ENCODE results near the gene CHD5.

DNA sequence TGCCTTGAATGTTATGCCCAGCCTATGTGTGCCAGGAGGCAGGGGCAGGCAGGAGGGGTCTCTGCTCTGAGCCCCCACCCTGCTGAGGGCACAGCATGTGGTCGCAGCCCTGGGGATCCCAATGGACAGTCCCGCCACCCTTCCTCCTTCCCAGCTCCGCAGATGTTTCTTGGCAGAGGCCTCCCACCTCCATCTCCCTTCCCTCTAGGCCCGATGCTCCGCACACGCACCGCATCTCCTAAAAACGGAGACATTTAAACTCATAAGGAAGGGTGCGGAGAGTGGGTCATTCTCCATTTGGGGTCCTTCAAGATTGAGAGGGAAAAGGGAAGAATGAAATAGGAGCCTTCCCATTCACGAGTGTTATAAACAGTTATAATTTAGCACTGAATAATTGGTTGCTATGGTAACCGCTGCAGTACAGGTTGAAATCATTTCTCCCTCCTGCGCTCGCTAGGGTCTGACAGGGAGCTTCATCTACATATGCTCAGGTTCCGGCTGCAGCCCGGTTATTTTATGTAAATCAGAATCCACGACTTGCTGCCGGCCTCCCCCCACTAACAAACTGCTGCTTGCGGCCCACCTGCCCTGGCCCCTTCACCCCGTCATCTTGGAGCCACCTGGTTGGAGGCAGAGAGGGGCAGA, 16.0 kb downstream of the CHD5 start:
- TF ChIP-seq, protein P1, sequence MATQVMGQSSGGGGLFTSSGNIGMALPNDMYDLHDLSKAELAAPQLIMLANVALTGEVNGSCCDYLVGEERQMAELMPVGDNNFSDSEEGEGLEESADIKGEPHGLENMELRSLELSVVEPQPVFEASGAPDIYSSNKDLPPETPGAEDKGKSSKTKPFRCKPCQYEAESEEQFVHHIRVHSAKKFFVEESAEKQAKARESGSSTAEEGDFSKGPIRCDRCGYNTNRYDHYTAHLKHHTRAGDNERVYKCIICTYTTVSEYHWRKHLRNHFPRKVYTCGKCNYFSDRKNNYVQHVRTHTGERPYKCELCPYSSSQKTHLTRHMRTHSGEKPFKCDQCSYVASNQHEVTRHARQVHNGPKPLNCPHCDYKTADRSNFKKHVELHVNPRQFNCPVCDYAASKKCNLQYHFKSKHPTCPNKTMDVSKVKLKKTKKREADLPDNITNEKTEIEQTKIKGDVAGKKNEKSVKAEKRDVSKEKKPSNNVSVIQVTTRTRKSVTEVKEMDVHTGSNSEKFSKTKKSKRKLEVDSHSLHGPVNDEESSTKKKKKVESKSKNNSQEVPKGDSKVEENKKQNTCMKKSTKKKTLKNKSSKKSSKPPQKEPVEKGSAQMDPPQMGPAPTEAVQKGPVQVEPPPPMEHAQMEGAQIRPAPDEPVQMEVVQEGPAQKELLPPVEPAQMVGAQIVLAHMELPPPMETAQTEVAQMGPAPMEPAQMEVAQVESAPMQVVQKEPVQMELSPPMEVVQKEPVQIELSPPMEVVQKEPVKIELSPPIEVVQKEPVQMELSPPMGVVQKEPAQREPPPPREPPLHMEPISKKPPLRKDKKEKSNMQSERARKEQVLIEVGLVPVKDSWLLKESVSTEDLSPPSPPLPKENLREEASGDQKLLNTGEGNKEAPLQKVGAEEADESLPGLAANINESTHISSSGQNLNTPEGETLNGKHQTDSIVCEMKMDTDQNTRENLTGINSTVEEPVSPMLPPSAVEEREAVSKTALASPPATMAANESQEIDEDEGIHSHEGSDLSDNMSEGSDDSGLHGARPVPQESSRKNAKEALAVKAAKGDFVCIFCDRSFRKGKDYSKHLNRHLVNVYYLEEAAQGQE (IDR thresholded peaks at IDR 0.05; ENCODE audit: borderline replicate concordance), result peak; percentile 37
- TF ChIP-seq, protein P2, sequence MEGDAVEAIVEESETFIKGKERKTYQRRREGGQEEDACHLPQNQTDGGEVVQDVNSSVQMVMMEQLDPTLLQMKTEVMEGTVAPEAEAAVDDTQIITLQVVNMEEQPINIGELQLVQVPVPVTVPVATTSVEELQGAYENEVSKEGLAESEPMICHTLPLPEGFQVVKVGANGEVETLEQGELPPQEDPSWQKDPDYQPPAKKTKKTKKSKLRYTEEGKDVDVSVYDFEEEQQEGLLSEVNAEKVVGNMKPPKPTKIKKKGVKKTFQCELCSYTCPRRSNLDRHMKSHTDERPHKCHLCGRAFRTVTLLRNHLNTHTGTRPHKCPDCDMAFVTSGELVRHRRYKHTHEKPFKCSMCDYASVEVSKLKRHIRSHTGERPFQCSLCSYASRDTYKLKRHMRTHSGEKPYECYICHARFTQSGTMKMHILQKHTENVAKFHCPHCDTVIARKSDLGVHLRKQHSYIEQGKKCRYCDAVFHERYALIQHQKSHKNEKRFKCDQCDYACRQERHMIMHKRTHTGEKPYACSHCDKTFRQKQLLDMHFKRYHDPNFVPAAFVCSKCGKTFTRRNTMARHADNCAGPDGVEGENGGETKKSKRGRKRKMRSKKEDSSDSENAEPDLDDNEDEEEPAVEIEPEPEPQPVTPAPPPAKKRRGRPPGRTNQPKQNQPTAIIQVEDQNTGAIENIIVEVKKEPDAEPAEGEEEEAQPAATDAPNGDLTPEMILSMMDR (IDR thresholded peaks at IDR 0.05; ENCODE audit: poor library complexity, severe bottlenecking), result no peak
- TF ChIP-seq SMC3 (conservative IDR thresholded peaks at IDR 0.05; ENCODE audit: poor library complexity) (no peak), EZH2 (IDR thresholded peaks at IDR 0.05; ENCODE audit: borderline replicate concordance, insufficient read depth, low read length, poor library complexity, severe bottlenecking) (no peak)

All from neural cell (in vitro differentiated cells).